Occipital lobe (tissue), 2 donors: ENCODE data around the gene PLIN3. TPM values are rescaled to one million over a fixed set of nuclear protein-coding genes. Genes with fewer than 3 reads are reported as not detected.
"Not testable (repeated sequence)": the region's sequence is repeated elsewhere in the genome, so short reads cannot be mapped to it uniquely, and the experiment has no call there.

ENCODE experiments used
- DNase-seq: peaks from one replicate; lab custom pipeline; 2025; lab: John Stamatoyannopoulos, UW
- total RNA-seq: library from RNA; depleted of rRNA; stranded (reverse); fragments of >200 nt; gene quantifications from one replicate; pipeline ENCODE4 v1.2.3, GENCODE V29; 2014

Gene PLIN3
- 12.8 TPM for total RNA-seq

- peak; percentile 77 for DNase-seq
Measured at GRCh38 chr19:4867534-4868285, at the start of gene PLIN3. PLIN3 (minus strand) TSS chr19:4867667; CDS start chr19:4861394, 6,273 bp downstream.

- DNase-seq = no peak
Measured at GRCh38 chr19:4916292-4917082, 49.0 kb upstream of the PLIN3 start.

- no peak for DNase-seq
Measured at GRCh38 chr19:4914736-4915501, 47.5 kb upstream of the PLIN3 start.

- no peak for DNase-seq
Measured at GRCh38 chr19:4913996-4914735, 46.7 kb upstream of the PLIN3 start.

- DNase-seq = peak; percentile 53
Measured at GRCh38 chr19:4911786-4912672, 44.6 kb upstream of the PLIN3 start.

GRCh38 chr19:4911314-4911713 lies 43.8 kb upstream of the PLIN3 start:
- DNase-seq = no peak

GRCh38 chr19:4910594-4911281 lies 43.3 kb upstream of the PLIN3 start:
- DNase-seq = no peak

- DNase-seq = peak; percentile 82
Measured at GRCh38 chr19:4909897-4910593, 42.6 kb upstream of the PLIN3 start.

GRCh38 chr19:4909156-4909896 lies 41.9 kb upstream of the PLIN3 start, which contains the start of gene UHRF1:
UHRF1 (plus strand) TSS chr19:4909501; CDS start chr19:4910886, 1,385 bp downstream.
- no peak for DNase-seq

GRCh38 chr19:4908781-4909155 lies 41.3 kb upstream of the PLIN3 start:
- DNase-seq = no peak

- no peak for DNase-seq
Measured at GRCh38 chr19:4908360-4908759, 40.9 kb upstream of the PLIN3 start.

- no peak for DNase-seq
Measured at GRCh38 chr19:4906963-4907362, 39.5 kb upstream of the PLIN3 start.

GRCh38 chr19:4904481-4904880 lies 37.0 kb upstream of the PLIN3 start:
- DNase-seq = no peak

GRCh38 chr19:4902796-4903195 lies 35.3 kb upstream of the PLIN3 start, which contains the start of gene ARRDC5:
ARRDC5 (minus strand) TSS chr19:4902896; CDS start chr19:4902825, 71 bp downstream.
- DNase-seq = no peak

GRCh38 chr19:4900879-4901278 lies 33.4 kb upstream of the PLIN3 start:
- DNase-seq = not testable (repeated sequence)

GRCh38 chr19:4897146-4897545 lies 29.7 kb upstream of the PLIN3 start:
- no peak for DNase-seq

GRCh38 chr19:4896372-4896771 lies 28.9 kb upstream of the PLIN3 start:
- no peak for DNase-seq

GRCh38 chr19:4892962-4893361 lies 25.5 kb upstream of the PLIN3 start:
- DNase-seq = not testable (repeated sequence)
